H1 (cell line): ENCODE results near the gene SEZ6. TPM values are rescaled to one million over a fixed set of nuclear protein-coding genes. Genes with fewer than 3 reads are reported as not detected.

Source experiments
- NRF1 ChIP-seq: IDR thresholded peaks from 2 replicates; pipeline ENCODE4 v1.6.1; 2011; ENCODE audit warnings: mild to moderate bottlenecking, low read depth, low read length, improper control_type of control experiment
- polyA plus RNA-seq, 7 experiments: library from polyadenylated mRNA; depleted of rRNA in 3 of 7; stranded (reverse) in 5 of 7; unstranded in 2 of 7; fragments of >200 nt in 5 of 7; fragments of 200-250 nt in 2 of 7; gene quantifications; 1 replicate in 5 of 7; 2 replicates in 1 of 7; 4 replicates in 1 of 7; pipeline versions ENCODE4 v1.2.1 to v1.2.3, GENCODE V29; 2011 to 2013; ENCODE audit warnings: missing spikeins in 2 of 7, mixed read lengths in 2 of 7
- total RNA-seq: library from RNA; stranded (reverse); fragmentation: NEBNext Ultra II Directional; extraction: Animal tissue kit (Norgen Biotek cat#: 25700); gene quantifications from 2 replicates; pipeline ENCODE4 v1.2.1, GENCODE V29; 2021

SEZ6 gene
- total and polyA plus RNA-seq, 2 of the 8 experiments (the other 6 are each of a cell fraction or from before 2014, with no cell fraction given): 6.9 to 16.1 TPM

DNA sequence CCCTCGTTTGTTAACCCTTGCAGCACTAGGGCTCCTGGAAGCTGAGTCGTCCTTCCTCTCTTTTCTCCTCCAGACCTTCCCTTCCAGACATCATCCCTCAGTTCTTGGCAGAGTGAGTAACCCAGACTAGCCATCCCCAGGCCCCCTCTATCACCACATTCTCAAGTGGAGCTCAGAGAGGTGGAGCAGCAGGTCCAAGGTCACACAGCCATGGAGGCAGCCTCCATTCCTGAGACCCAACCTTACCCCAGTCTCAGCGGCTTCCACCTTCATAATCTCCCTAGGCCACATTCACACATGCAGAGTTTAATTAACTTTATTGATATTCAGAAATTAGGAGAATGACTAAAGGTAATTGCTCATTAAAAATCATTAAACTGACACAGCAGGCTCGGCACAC is 3.0 kb downstream of the SEZ6 start (continued):
- TF ChIP-seq NRF1: no peak
